Activated CD4-positive, alpha-beta T cell treated with anti-CD3 and anti-CD28 coated beads, Interleukin-2, amount 10 ng/mL, durations not matched to agents 7 days and 5 days (primary cell): ENCODE data around the gene CACNA1E. TPM values are rescaled to one million over a fixed set of nuclear protein-coding genes. Genes with fewer than 3 reads are reported as not detected.
"Not testable (repeated sequence)": the region's sequence is repeated elsewhere in the genome, so short reads cannot be mapped to it uniquely, and the experiment has no call there.

Experiments
- CTCF ChIA-PET: fragments of 350-600 bp; sonication (Branson Sonifier 250); formaldehyde crosslinking; loops from one replicate; lab custom pipeline; 2021; ENCODE audit warnings: antibody characterized with exemption; lab: Charles Lee
- POLR2A ChIA-PET: fragments of 350-600 bp; sonication (Branson Sonifier 250); formaldehyde crosslinking; loops from one replicate; lab custom pipeline; 2021; ENCODE audit warnings: antibody characterized with exemption; lab: Charles Lee
- DNase-seq: peaks from one replicate; pipeline ENCODE4 v3.0.0-alpha.2; 2020
- H3K27ac Mint-ChIP-seq: one replicate; pipeline ENCODE4 v1.8.0; 2021; ENCODE audit warnings: mild to moderate bottlenecking, moderate library complexity, mixed read lengths
- H3K27me3 Mint-ChIP-seq: one replicate; pipeline ENCODE4 v1.8.0; 2021; ENCODE audit warnings: mixed read lengths
- H3K36me3 Mint-ChIP-seq: one replicate; pipeline ENCODE4 v1.8.0; 2021; ENCODE audit warnings: low read depth, mixed read lengths
- H3K4me1 Mint-ChIP-seq: one replicate; pipeline ENCODE4 v1.8.0; 2021; ENCODE audit warnings: mixed read lengths
- H3K4me3 Mint-ChIP-seq: one replicate; pipeline ENCODE4 v1.8.0; 2021; ENCODE audit warnings: mild to moderate bottlenecking, moderate library complexity, mixed read lengths
- H3K9me3 Mint-ChIP-seq: one replicate; pipeline ENCODE4 v1.8.0; 2021; ENCODE audit warnings: mixed read lengths
- total RNA-seq, 2 experiments: library from RNA; stranded (reverse); gene quantifications; one replicate each; pipeline ENCODE4 v1.2.3, GENCODE V29; 2021

CACNA1E gene
- total RNA-seq, 2 experiments from 2014 or later: not detected

DNA sequence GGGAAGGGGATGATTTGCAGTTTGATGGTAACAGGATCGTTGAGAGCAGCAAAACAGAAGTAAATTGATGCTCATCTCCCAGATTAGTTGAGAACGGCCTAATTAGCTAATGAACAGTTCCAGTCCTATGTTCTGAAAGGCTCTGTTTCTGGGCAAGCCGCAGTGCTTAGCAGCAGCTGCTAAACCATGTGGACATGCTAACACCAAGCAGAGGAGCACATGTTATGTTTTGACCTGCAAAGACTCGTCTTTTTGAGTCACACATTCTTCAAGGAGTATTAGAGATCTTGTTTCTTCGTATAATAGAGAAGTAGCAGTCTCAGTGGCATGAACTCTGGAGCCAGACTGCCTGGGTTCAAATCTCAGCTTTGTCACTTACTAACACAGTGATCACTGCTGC, 58.1 kb downstream of the CACNA1E start:
- Mint-ChIP-seq H3K4me1 (no peaks in the 10 kb centered on the region), H3K4me3 (no peak overlapping the region), H3K27me3 (peaks cover 27% of the 10 kb centered on the region), H3K36me3 (no peaks in the 10 kb centered on the region), H3K27ac (no peak overlapping the region), H3K9me3 (no peaks in the 10 kb centered on the region)
- DNase-seq: no peak
- ChIA-PET POLR2A (no interaction called here), CTCF (no interaction called here)

DNA sequence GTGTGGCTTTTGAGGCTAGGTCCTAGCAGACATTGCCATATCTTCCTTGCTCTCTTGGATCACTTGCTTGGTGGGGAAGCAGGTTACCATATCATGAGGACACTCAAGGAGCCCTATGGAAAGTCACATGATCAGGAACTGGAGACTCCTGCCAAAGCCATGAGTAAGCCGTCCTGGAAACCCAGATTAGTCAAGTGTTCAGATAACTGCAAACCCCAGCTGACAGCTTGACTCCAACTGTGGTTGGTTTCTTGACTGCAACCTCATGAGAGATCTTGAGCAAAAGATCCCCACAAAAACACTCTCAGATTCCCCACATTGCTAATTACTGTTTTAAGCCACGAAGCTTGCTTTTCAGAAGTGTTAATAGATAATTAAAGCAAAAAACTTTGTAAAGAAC, 58.6 kb downstream of the CACNA1E start:
- peaks cover 30% of the 10 kb centered on the region for H3K27me3 Mint-ChIP-seq
- no peaks in the 10 kb centered on the region for H3K4me1 Mint-ChIP-seq
- H3K36me3 Mint-ChIP-seq: no peaks in the 10 kb centered on the region
- no peaks in the 10 kb centered on the region for H3K9me3 Mint-ChIP-seq
- ChIA-PET POLR2A (no interaction called here), CTCF (no interaction called here)
- H3K4me3 Mint-ChIP-seq: no peak overlapping the region
- no peak overlapping the region for H3K27ac Mint-ChIP-seq
- no peak for DNase-seq

DNA sequence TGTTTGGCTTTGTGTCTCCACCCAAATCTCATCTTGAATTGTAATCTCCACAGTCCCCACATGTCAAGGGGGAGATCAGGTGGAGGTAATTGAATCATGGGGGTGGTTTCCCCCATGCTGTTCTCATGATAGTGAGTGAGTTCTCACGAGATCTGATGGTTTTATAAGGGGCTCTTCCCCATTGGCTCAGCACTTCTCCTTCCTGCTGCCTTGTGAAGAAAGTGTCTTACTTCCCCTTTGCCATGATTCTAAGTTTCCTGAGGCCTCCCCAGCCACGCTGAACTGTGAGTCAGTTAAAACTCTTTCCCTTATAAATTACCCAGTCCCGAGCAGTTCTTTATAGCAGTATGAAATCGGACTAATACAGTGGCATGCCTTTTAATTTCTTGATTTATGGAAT, 59.1 kb downstream of the CACNA1E start:
- POLR2A ChIA-PET, H3K27ac Mint-ChIP-seq, CTCF ChIA-PET, H3K4me1 Mint-ChIP-seq, H3K4me3 Mint-ChIP-seq, DNase-seq, H3K36me3 Mint-ChIP-seq, H3K9me3 Mint-ChIP-seq: not testable (repeated sequence)
- peaks cover 30% of the 10 kb centered on the region for H3K27me3 Mint-ChIP-seq

DNA sequence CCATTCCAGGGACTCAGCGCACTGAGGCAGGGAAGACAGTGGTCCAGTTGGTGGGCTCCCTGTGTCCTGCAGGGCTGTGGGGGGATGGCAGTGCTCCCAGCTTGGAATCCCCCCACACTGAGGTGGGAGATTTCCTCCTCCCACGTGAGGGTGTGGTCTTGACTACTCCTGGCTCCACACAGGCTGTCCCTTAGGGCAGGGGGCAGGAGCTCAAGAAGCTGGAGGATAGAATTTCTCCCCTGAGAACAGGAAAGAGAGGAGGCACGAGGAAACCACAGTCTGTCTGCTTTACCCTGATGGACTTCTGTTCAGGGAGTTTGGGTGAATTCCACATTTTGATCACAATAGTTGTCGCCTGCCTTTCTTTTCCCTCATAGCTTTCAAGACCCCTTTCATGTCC, 62.1 kb downstream of the CACNA1E start:
- Mint-ChIP-seq H3K4me1 (no peaks in the 10 kb centered on the region), H3K36me3 (no peaks in the 10 kb centered on the region), H3K9me3 (no peaks in the 10 kb centered on the region), H3K4me3 (no peak overlapping the region), H3K27me3 (peaks cover 21% of the 10 kb centered on the region), H3K27ac (no peak overlapping the region)
- CTCF ChIA-PET: no interaction called here
- POLR2A ChIA-PET: no interaction called here
- DNase-seq: no peak

DNA sequence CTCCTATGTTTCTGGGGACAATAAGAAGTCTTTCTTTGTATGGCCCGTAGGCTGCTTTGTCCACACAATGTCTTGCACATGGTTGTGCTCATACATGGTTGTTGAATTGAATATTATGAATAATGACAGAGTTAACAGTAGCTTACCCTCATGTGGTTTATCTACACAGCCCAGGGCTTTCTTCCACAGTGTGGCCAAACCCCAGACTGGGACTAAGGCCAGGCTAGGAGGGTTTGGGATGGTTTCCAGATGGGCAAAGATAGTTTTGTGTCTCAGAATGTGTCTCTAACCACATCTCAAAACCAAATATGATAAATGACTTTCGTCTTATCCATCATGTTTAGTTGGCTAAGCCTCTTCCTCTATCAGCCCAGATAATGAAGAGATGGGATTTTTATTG, 65.2 kb downstream of the CACNA1E start:
- Mint-ChIP-seq H3K27ac (no peak overlapping the region), H3K4me1 (no peaks in the 10 kb centered on the region), H3K36me3 (no peaks in the 10 kb centered on the region), H3K4me3 (no peak overlapping the region), H3K9me3 (no peaks in the 10 kb centered on the region), H3K27me3 (peaks cover 20% of the 10 kb centered on the region)
- CTCF ChIA-PET: no interaction called here
- no peak for DNase-seq
- POLR2A ChIA-PET: interaction anchor here (0.6 kb wide), 1 partner anchor 269 kb away, joined by 3 read pairs; no protein-coding TSS in a partner anchor

DNA sequence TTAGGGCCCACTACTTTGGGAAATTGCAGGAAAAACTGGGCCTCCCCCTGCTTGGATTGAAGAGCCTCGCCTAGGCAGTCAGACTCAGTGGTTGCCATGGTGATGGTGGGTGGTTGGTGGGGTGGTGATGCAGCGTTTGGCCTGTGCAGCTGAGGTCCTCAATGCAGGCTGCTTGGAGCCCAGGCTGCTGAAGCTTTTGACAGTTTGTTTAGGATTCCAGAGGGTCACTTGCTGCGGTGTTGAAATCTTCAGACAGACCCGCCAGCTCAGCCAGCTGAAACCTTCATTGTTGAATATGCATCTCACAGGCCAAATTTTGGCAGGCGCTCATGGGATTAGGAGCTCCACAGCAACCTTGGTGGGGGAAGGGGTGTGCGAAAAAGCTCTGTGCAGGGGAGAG, 67.9 kb downstream of the CACNA1E start:
- no peak for DNase-seq
- ChIA-PET CTCF (no interaction called here), POLR2A (no interaction called here)
- H3K27me3 Mint-ChIP-seq: peaks cover 13% of the 10 kb centered on the region
- no peaks in the 10 kb centered on the region for H3K9me3 Mint-ChIP-seq
- H3K4me3 Mint-ChIP-seq: no peak overlapping the region
- no peaks in the 10 kb centered on the region for H3K36me3 Mint-ChIP-seq
- no peak overlapping the region for H3K27ac Mint-ChIP-seq
- no peaks in the 10 kb centered on the region for H3K4me1 Mint-ChIP-seq

DNA sequence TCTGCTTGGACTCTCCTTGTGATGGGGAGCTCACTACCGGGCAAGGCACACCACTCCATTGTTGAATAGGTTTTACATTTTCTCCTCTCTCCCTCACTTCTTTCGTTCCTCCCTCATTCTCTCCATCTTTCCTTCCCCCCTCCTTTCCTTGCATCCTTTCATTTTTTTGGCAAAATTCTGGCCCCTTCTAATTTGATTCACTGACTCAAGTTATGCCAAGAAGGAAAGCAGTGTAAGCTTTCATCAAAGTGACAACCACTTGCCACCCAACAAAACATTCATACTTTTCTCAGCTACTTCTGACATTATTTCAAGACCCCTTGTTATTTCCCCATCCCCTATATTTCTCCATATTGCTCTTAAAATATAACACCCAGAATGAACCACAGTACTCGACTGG, 68.4 kb downstream of the CACNA1E start:
- no peak overlapping the region for H3K4me3 Mint-ChIP-seq
- CTCF ChIA-PET: interaction anchor here (1.4 kb wide), 1 partner anchor 13 kb away, joined by 3 read pairs; no protein-coding TSS in a partner anchor
- no peaks in the 10 kb centered on the region for H3K9me3 Mint-ChIP-seq
- no peaks in the 10 kb centered on the region for H3K36me3 Mint-ChIP-seq
- no peaks in the 10 kb centered on the region for H3K4me1 Mint-ChIP-seq
- POLR2A ChIA-PET: no interaction called here
- no peak overlapping the region for H3K27ac Mint-ChIP-seq
- H3K27me3 Mint-ChIP-seq: peaks cover 8% of the 10 kb centered on the region
- DNase-seq: no peak

DNA sequence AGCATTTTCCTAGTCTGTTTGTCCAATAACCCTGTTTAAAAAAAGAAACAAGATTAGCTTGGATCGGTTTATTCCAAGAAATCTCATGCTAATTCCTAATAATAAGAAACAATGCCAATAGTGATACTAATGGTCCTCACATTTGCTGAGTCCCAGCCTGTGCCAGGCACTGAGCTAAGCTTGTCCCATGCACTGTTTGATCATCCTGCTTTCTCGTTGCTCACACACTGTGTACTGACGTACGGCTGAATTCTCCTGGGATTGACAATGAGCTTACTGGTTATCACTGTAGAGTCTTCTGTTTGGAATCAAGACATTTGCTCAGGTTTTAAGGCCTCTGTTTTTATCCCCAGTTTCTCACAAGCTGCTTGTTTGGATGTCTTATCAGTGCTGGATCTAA, 71.1 kb downstream of the CACNA1E start:
- Mint-ChIP-seq H3K27ac (no peak overlapping the region), H3K4me1 (no peaks in the 10 kb centered on the region), H3K27me3 (peaks cover 5% of the 10 kb centered on the region), H3K4me3 (no peak overlapping the region), H3K36me3 (no peaks in the 10 kb centered on the region), H3K9me3 (no peaks in the 10 kb centered on the region)
- POLR2A ChIA-PET: no interaction called here
- CTCF ChIA-PET: no interaction called here
- no peak for DNase-seq

DNA sequence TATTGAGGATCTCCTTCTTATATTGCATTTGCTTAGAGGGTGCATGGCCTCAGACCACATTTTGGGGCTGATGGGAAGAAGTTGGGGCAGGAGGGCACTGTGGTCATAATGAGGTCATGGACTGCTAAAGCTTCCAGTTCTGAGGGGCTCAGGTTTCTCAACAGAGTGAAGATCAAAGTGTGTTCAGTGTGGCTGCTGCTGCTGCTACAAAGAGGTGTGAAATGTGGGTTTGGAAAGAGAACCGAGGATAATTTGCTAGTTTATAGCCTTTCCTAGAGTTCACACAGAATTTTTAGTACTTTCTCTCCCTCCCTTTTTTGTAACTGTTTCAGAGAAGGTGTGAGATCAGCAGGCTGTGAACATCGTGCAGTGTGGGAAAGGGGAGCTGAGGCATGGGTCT, 73.3 kb downstream of the CACNA1E start:
- H3K27ac Mint-ChIP-seq: no peak overlapping the region
- H3K9me3 Mint-ChIP-seq: no peaks in the 10 kb centered on the region
- POLR2A ChIA-PET: no interaction called here
- CTCF ChIA-PET: no interaction called here
- DNase-seq: no peak
- H3K4me1 Mint-ChIP-seq: no peaks in the 10 kb centered on the region
- H3K36me3 Mint-ChIP-seq: no peaks in the 10 kb centered on the region
- H3K4me3 Mint-ChIP-seq: no peak overlapping the region
- H3K27me3 Mint-ChIP-seq: peaks cover 9% of the 10 kb centered on the region

DNA sequence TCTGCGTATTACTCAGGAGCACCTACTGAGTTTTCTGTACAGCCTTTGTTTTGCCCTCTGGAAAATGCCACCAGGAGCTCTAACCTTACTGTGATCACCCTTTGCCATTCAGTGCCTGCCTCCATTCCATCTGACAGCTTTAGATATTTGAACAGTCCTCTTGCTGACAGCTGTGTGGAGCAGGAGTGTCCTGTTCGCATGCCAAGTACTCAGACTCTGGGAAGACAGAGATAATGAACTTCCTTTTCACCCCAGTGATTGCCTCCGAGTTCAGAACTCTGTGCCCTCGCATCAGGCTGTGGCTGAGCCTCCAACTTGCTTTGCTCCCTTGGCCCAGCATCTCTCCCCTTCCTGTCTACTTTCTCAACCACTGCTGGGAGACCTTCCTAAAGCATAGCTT, 74.0 kb downstream of the CACNA1E start:
- POLR2A ChIA-PET: no interaction called here
- H3K4me1 Mint-ChIP-seq: no peaks in the 10 kb centered on the region
- CTCF ChIA-PET: no interaction called here
- H3K9me3 Mint-ChIP-seq: no peaks in the 10 kb centered on the region
- no peak overlapping the region for H3K27ac Mint-ChIP-seq
- DNase-seq: no peak
- no peak overlapping the region for H3K4me3 Mint-ChIP-seq
- no peaks in the 10 kb centered on the region for H3K36me3 Mint-ChIP-seq
- H3K27me3 Mint-ChIP-seq: peaks cover 6% of the 10 kb centered on the region

DNA sequence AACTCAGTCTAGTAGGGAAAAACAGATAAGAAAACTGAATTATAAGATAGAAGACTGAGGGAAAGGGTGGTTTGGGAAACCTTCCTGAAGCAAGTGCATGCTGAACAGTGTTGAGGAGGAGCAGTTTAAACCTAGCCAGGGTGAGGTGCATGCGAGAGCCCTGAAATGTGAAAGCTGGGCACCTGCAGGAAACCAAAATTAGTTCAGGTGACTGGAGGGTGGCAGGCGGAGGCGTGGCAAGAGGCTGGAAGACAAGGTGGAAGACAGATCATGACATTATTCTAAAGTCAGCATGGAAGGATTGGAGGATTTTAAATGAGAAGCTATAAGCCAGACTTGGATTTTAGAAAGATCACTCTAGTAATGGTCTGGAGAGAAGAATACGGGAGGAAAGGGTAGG, 75.1 kb downstream of the CACNA1E start:
- Mint-ChIP-seq H3K27me3 (peaks cover 6% of the 10 kb centered on the region), H3K27ac (no peak overlapping the region), H3K4me3 (no peak overlapping the region), H3K9me3 (no peaks in the 10 kb centered on the region), H3K4me1 (no peaks in the 10 kb centered on the region), H3K36me3 (no peaks in the 10 kb centered on the region)
- DNase-seq: no peak
- ChIA-PET POLR2A (no interaction called here), CTCF (no interaction called here)

DNA sequence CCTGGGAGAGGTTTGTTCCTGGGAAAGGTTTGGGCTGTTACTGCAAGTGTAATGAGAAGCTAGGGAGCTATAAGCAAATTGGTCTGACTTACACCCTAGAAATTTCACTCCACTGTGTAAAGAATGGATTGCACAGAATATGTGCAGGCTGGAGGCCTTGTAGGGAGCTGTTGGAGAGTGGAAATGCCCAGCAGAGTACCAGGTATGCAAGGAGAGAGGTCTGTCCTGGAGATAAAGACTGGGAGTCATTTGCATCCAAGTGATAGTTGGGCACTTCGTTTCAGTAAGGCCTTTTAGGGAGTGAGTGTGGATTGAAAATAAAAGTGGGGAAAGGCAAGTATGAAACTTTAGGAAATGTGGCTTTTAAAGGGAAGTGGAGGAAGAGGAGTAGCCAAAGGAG, 75.8 kb downstream of the CACNA1E start:
- no peaks in the 10 kb centered on the region for H3K4me1 Mint-ChIP-seq
- no peaks in the 10 kb centered on the region for H3K36me3 Mint-ChIP-seq
- ChIA-PET POLR2A (no interaction called here), CTCF (no interaction called here)
- no peaks in the 10 kb centered on the region for H3K9me3 Mint-ChIP-seq
- no peak overlapping the region for H3K4me3 Mint-ChIP-seq
- no peak overlapping the region for H3K27ac Mint-ChIP-seq
- peaks cover 10% of the 10 kb centered on the region for H3K27me3 Mint-ChIP-seq
- DNase-seq: no peak

DNA sequence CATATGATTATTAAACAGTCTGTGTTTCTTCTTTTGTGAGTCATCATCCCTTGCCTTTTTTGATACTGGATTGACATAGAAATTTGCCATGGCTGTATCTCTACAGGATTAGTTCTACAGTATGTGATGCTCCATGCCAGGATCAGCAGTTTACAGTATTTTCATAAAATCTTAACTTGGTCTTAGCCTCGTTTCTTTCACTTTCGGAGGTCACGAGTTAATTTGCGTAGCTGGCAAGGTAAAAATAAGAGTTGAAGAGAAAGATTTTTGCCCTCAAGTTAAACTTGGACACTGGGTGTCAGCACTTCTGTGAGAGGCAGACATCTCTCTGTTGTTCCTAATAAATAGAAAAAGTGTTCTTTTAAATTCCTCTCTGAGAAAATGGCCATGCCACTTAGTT, 79.1 kb downstream of the CACNA1E start:
- DNase-seq: no peak
- no peak overlapping the region for H3K4me3 Mint-ChIP-seq
- no peaks in the 10 kb centered on the region for H3K9me3 Mint-ChIP-seq
- H3K36me3 Mint-ChIP-seq: no peaks in the 10 kb centered on the region
- no peak overlapping the region for H3K27ac Mint-ChIP-seq
- ChIA-PET CTCF (no interaction called here), POLR2A (no interaction called here)
- H3K4me1 Mint-ChIP-seq: no peaks in the 10 kb centered on the region
- peaks cover 21% of the 10 kb centered on the region for H3K27me3 Mint-ChIP-seq

DNA sequence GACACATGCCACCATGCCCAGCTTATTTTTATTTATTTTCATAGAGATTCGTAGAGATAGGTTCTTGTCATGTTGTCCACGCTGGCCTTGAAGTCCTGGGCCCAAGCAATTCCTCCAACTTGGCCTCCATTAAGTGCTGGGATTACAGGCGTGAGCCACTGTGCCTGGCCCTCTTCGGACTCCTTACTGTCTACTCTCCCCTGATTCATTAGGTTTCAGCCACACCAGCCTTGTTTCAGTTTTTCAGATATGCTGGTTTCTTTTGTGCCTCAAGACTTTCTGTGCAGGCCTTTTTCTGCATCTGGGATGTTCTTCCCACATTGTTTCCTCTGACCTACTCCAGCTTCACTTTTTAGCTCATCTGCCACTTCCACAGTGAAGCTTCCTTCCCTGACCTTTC, 85.4 kb downstream of the CACNA1E start:
- no peak overlapping the region for H3K4me3 Mint-ChIP-seq
- H3K27ac Mint-ChIP-seq: no peak overlapping the region
- CTCF ChIA-PET: no interaction called here
- POLR2A ChIA-PET: no interaction called here
- no peaks in the 10 kb centered on the region for H3K9me3 Mint-ChIP-seq
- H3K4me1 Mint-ChIP-seq: no peaks in the 10 kb centered on the region
- no peaks in the 10 kb centered on the region for H3K36me3 Mint-ChIP-seq
- H3K27me3 Mint-ChIP-seq: peaks cover 14% of the 10 kb centered on the region
- DNase-seq: no peak
